Measurements from ENCODE around the gene PTPN22.
"Not testable (repeated sequence)": the region's sequence is repeated elsewhere in the genome, so short reads cannot be mapped to it uniquely, and the experiment has no call there.

The PTPN22 gene

GRCh38 chr1:113859478-113860175 lies 11.9 kb downstream of the PTPN22 start:
- no peak for TF ChIP-seq CTCF (conservative IDR thresholded peaks at IDR 0.05)
- TF ChIP-seq ZFX (IDR thresholded peaks at IDR 0.05), result no peak
- no peak overlapping the region for H3K27ac ChIP-seq

- TF ChIP-seq CTCF (conservative IDR thresholded peaks at IDR 0.05), result no peak
- TF ChIP-seq ZFX (IDR thresholded peaks at IDR 0.05), result no peak
- H3K27ac ChIP-seq, result no peak overlapping the region
Observed at GRCh38 chr1:113858982-113859381, 12.5 kb downstream of the PTPN22 start.

- H3K27ac ChIP-seq, result no peak overlapping the region
- no peak for TF ChIP-seq CTCF (conservative IDR thresholded peaks at IDR 0.05)
- no peak for TF ChIP-seq ZFX (IDR thresholded peaks at IDR 0.05)
Observed at GRCh38 chr1:113858418-113858817, 13.1 kb downstream of the PTPN22 start.

DNA sequence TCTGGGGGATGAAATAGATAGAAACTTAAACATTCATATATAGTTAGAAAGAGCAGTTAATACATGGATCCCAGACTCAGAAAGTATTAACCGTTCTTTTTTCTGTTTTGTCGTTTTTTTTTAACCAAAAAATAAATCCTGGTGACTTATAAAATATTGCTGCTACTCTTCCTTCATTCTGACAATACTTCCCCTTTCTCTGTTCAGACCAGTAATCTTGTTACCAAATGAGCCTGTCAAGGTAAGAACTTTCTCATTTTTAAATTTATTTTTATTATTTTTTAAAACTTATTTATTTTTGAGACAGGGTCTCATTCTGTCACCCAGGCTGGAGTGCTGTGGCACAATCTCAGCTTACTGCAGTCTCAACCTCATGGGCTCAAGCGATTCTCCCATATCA lies 13.7 kb downstream of the PTPN22 start:
- no peak overlapping the region for H3K27ac ChIP-seq
- TF ChIP-seq ZFX (IDR thresholded peaks at IDR 0.05) (no peak), CTCF (conservative IDR thresholded peaks at IDR 0.05) (no peak)

DNA sequence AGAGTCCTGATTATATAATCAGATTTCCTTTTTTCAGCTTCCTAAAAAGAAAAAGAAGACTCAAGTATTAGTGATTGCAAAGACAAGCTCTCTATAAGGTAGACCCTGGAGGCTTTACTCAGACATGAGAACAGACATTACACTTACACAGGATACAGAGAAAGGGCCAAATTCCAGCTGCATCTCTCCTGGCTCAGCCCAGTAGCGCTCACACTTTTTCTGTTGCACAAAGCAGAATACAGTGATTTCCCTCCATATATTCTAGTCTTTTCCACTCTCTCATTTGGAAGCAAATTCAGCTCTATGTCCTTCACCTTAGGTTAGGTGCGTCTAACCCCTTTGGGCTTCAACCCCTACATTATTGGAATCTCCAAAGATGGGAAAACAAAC lies 15.1 kb downstream of the PTPN22 start:
- TF ChIP-seq ZFX (IDR thresholded peaks at IDR 0.05), result no peak
- no peak for TF ChIP-seq CTCF (conservative IDR thresholded peaks at IDR 0.05)

GRCh38 chr1:113855630-113856400 lies 15.7 kb downstream of the PTPN22 start:
- TF ChIP-seq CTCF (conservative IDR thresholded peaks at IDR 0.05), result no peak
- no peak for TF ChIP-seq ZFX (IDR thresholded peaks at IDR 0.05)
- H3K27ac ChIP-seq, result no peak overlapping the region

More for the DNA sequence above, 15.1 kb downstream of the PTPN22 start:
- H3K27ac ChIP-seq, result no peak overlapping the region

DNA sequence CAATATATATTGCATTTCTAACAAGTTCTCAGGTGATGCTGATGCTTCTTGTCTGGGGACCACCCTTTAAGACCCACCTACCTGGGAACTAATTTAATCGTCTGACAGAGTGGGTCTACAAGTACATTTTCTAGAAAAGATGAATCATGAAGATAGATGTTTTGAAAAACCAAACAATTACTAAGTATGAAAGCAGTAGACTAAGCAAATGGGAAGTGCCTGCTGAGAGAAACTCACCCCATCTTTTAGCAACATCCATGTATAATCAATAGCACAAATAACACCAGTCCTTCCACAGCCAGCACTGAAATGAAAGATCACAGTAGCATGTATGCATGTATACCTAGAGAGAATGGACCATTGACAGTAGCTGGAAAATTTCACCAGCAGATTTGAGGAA lies 17.3 kb downstream of the PTPN22 start:
- no peak for TF ChIP-seq CTCF (conservative IDR thresholded peaks at IDR 0.05)
- no peak for TF ChIP-seq ZFX (IDR thresholded peaks at IDR 0.05)
- no peak overlapping the region for H3K27ac ChIP-seq

DNA sequence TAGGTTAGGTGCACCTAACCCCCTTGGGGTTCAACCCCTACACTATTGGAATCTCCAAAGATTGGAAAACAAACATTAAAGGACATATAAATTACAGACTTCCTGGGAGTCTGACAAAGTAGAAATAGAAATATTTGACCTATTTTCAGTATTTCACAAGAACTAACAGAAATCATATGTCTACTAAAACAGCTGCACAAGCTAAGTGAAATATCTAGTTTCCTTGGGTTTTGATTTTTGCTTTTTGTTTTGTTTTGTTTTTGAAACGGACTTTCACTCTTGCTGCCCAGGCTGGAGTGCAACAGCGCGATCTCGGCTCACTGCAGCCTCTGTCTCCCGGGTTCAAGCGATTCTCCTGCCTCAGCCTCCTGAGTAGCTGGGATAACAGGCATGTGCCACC lies 18.8 kb downstream of the PTPN22 start:
- not testable (repeated sequence) for H3K27ac ChIP-seq
